ENCODE results near the gene RPL35. TPM values are rescaled to one million over a fixed set of nuclear protein-coding genes. Genes with fewer than 3 reads are reported as not detected.

Gene RPL35
- polyA plus RNA-seq, 1 of the 3 experiments (the other 2 are of a cell fraction) = 5,348 TPM

DNA sequence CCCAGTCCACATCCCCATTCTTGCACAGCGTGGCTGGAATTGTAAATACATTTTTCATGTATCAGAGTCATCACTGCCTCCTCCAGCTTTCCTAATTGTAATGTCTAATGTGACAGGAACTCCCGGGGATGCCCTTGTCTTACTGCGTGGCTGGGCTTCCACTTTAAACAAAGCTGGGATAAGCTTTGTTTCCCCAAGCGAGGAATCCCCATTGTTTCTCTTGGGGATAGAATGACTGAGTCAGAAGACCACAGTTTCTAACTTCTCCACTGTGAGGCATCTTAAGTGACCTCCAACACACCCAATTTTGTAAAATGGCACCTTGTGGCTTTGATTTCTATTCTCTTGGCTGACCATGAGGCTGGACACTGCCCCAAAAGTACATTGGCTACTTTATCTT lies 22.6 kb upstream of the RPL35 start:
- Histone ChIP-seq H4K20me1 (ENCODE audit: insufficient read depth) (no peaks in the 10 kb centered on the region), H3K79me2 (ENCODE audit: insufficient read depth) (no peaks in the 10 kb centered on the region), H3K36me3 (replicated peaks in 1 of 2; ENCODE audit: control insufficient read depth in 1 of 2, insufficient read depth in 2 of 2, low read length in 1 of 2) (peaks cover 11 to 60% of the 10 kb centered on the region in 2 experiments), H3K4me3 (ENCODE audit: low read depth in 2 of 2, low read length in 1 of 2) (no peak overlapping the region), H3K27me3 (ENCODE audit: insufficient read depth) (no peaks in the 10 kb centered on the region), H3K9ac (no peak overlapping the region), H3K4me2 (no peak overlapping the region), H3K9me3 (no peaks in the 10 kb centered on the region), H3F3A (replicated peaks; ENCODE audit: insufficient read depth) (peaks cover 6% of the 10 kb centered on the region), H3K27ac (ENCODE audit: low read depth in 2 of 2, low read length in 1 of 2) (no peak overlapping the region), H3K4me1 (ENCODE audit: control insufficient read depth in 1 of 2, insufficient read depth in 2 of 2, low read depth in 1 of 2, low read length in 1 of 2) (no peaks in the 10 kb centered on the region), H3K9me2 (no peaks in the 10 kb centered on the region), H2AFZ (ENCODE audit: low read depth) (no peak overlapping the region)
- DNase-seq = no peak
- ChIA-PET POLR2A (no interaction called here), CTCF (interaction anchor here (1.5 kb wide), 1 partner anchor 9 kb away, joined by 5 read pairs; no protein-coding TSS in a partner anchor)
- TF ChIP-seq, protein P1, sequence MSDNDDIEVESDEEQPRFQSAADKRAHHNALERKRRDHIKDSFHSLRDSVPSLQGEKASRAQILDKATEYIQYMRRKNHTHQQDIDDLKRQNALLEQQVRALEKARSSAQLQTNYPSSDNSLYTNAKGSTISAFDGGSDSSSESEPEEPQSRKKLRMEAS (IDR thresholded peaks at IDR 0.05; ENCODE audit: low read depth) = no peak
- TF ChIP-seq, protein P2, sequence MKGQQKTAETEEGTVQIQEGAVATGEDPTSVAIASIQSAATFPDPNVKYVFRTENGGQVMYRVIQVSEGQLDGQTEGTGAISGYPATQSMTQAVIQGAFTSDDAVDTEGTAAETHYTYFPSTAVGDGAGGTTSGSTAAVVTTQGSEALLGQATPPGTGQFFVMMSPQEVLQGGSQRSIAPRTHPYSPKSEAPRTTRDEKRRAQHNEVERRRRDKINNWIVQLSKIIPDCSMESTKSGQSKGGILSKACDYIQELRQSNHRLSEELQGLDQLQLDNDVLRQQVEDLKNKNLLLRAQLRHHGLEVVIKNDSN (IDR thresholded peaks at IDR 0.05; ENCODE audit: borderline replicate concordance, low read depth) = no peak
- TF ChIP-seq FOSL2 (IDR thresholded peaks at IDR 0.05; ENCODE audit: borderline replicate concordance, low read depth) (no peak), MEF2A (IDR thresholded peaks at IDR 0.05; ENCODE audit: borderline replicate concordance, low read depth) (no peak), GABPA (IDR thresholded peaks at IDR 0.05; ENCODE audit: low read depth) (no peak)
- 89% methylated on average over 4 of the region's 4 CpGs for WGBS (ENCODE audit: low lambda C conversion rate)

DNA sequence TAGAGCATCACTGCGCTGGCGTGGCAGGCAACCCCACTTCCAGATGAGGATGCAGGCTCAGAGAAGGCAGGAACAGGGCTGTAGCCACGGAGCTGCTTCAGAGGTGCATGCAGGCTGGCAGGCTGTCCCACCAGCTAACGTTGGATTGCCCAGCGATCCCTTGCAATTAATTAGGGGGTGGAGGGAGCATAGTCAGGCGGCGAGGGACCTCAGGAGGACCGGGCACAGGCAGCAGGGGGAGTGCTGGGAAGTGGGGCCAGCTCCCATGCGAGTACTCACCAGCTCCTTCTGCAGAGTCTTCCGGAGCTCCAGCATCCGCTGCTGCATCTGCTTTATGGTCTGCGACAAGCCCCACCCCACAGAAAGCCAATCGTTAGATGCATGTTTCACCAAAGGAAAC lies 20.5 kb upstream of the RPL35 start:
- Histone ChIP-seq H3K4me2 (no peak overlapping the region), H3K9me3 (no peaks in the 10 kb centered on the region), H3K4me1 (ENCODE audit: control insufficient read depth in 1 of 2, insufficient read depth in 2 of 2, low read depth in 1 of 2, low read length in 1 of 2) (no peaks in the 10 kb centered on the region), H3K36me3 (replicated peaks in 1 of 2; ENCODE audit: control insufficient read depth in 1 of 2, insufficient read depth in 2 of 2, low read length in 1 of 2) (peaks cover 25 to 69% of the 10 kb centered on the region in 2 experiments), H3F3A (replicated peaks; ENCODE audit: insufficient read depth) (peaks cover 21% of the 10 kb centered on the region), H3K4me3 (ENCODE audit: low read depth in 2 of 2, low read length in 1 of 2) (no peak overlapping the region), H2AFZ (ENCODE audit: low read depth) (no peak overlapping the region), H3K27me3 (ENCODE audit: insufficient read depth) (no peaks in the 10 kb centered on the region), H3K9ac (no peak overlapping the region), H3K27ac (ENCODE audit: low read depth in 2 of 2, low read length in 1 of 2) (no peak overlapping the region), H4K20me1 (ENCODE audit: insufficient read depth) (0 out of 2 replicates have a peak, but pooled peaks cover 6% of the 10 kb centered on the region), H3K79me2 (ENCODE audit: insufficient read depth) (no peaks in the 10 kb centered on the region), H3K9me2 (no peaks in the 10 kb centered on the region)
- TF ChIP-seq, protein P3, sequence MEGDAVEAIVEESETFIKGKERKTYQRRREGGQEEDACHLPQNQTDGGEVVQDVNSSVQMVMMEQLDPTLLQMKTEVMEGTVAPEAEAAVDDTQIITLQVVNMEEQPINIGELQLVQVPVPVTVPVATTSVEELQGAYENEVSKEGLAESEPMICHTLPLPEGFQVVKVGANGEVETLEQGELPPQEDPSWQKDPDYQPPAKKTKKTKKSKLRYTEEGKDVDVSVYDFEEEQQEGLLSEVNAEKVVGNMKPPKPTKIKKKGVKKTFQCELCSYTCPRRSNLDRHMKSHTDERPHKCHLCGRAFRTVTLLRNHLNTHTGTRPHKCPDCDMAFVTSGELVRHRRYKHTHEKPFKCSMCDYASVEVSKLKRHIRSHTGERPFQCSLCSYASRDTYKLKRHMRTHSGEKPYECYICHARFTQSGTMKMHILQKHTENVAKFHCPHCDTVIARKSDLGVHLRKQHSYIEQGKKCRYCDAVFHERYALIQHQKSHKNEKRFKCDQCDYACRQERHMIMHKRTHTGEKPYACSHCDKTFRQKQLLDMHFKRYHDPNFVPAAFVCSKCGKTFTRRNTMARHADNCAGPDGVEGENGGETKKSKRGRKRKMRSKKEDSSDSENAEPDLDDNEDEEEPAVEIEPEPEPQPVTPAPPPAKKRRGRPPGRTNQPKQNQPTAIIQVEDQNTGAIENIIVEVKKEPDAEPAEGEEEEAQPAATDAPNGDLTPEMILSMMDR (IDR thresholded peaks at IDR 0.05) = no peak
- TF ChIP-seq NFIC (IDR thresholded peaks at IDR 0.05; ENCODE audit: borderline replicate concordance) (no peak), RFX5 (IDR thresholded peaks at IDR 0.05; ENCODE audit: low read length) (no peak), GABPA (IDR thresholded peaks at IDR 0.05; ENCODE audit: low read depth) (no peak), JUND (IDR thresholded peaks at IDR 0.05) (no peak), NRF1 (IDR thresholded peaks at IDR 0.05; ENCODE audit: low read depth, low read length) (no peak), EP300 (IDR thresholded peaks at IDR 0.05; ENCODE audit: borderline replicate concordance in 1 of 2, low read depth in 1 of 2, low read length in 1 of 2) (no peak), SMC3 (IDR thresholded peaks at IDR 0.05; ENCODE audit: low read depth, low read length) (no peak), TEAD4 (IDR thresholded peaks at IDR 0.05; ENCODE audit: borderline replicate concordance, insufficient read depth) (no peak), EZH2phosphoT487 (IDR thresholded peaks at IDR 0.05; ENCODE audit: borderline replicate concordance, low read depth) (no peak), TAF1 (IDR thresholded peaks at IDR 0.05; ENCODE audit: borderline replicate concordance, low read depth, low read length) (no peak), SIN3A (IDR thresholded peaks at IDR 0.05; ENCODE audit: borderline replicate concordance, low read depth, low read length) (no peak)
- TF ChIP-seq, protein P4, sequence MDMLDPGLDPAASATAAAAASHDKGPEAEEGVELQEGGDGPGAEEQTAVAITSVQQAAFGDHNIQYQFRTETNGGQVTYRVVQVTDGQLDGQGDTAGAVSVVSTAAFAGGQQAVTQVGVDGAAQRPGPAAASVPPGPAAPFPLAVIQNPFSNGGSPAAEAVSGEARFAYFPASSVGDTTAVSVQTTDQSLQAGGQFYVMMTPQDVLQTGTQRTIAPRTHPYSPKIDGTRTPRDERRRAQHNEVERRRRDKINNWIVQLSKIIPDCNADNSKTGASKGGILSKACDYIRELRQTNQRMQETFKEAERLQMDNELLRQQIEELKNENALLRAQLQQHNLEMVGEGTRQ (IDR thresholded peaks at IDR 0.05; ENCODE audit: borderline replicate concordance, low read depth, low read length) = no peak
- TF ChIP-seq, protein P5, sequence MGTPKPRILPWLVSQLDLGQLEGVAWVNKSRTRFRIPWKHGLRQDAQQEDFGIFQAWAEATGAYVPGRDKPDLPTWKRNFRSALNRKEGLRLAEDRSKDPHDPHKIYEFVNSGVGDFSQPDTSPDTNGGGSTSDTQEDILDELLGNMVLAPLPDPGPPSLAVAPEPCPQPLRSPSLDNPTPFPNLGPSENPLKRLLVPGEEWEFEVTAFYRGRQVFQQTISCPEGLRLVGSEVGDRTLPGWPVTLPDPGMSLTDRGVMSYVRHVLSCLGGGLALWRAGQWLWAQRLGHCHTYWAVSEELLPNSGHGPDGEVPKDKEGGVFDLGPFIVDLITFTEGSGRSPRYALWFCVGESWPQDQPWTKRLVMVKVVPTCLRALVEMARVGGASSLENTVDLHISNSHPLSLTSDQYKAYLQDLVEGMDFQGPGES (IDR thresholded peaks at IDR 0.05; ENCODE audit: low read depth, low read length) = no peak
- TF ChIP-seq, protein P1 (IDR thresholded peaks at IDR 0.05; ENCODE audit: low read depth) = no peak
- TF ChIP-seq, protein P2 (IDR thresholded peaks at IDR 0.05; ENCODE audit: borderline replicate concordance, low read depth) = no peak
- DNase-seq = no peak
- ChIA-PET CTCF (no interaction called here), POLR2A (no interaction called here)
- 85% methylated on average over 5 of the region's 13 CpGs for WGBS (ENCODE audit: low lambda C conversion rate)

All from SK-N-SH (cell line).